ENCODE measurements around the gene KAT14. TPM values are rescaled to one million over a fixed set of nuclear protein-coding genes. Genes with fewer than 3 reads are reported as not detected.
"Not testable (repeated sequence)": the region's sequence is repeated elsewhere in the genome, so short reads cannot be mapped to it uniquely, and the experiment has no call there.

KAT14 gene
- total RNA-seq, 1 donor from 2014 or later = 1.7 TPM

GRCh38 chr20:18180815-18181214 is 43.2 kb downstream of the KAT14 start:
- no peak overlapping the region for H3K27ac ChIP-seq
- no peak for TF ChIP-seq CTCF (IDR thresholded peaks at IDR 0.05)
- H3K4me1 ChIP-seq = no peaks in the 10 kb centered on the region
- intact Hi-C loops (cut with DNase I) = no loop called here
- no peaks in the 10 kb centered on the region for H3K27me3 ChIP-seq
- no peak for DNase-seq (ENCODE audit: low spot score in 2 of 2)
- H3K36me3 ChIP-seq = peaks cover 25 to 59% of the 10 kb centered on the region in 2 donors
- no peak overlapping the region for H3K4me3 ChIP-seq
- H3K9me3 ChIP-seq = peaks cover 0 to 7% of the 10 kb centered on the region in 2 donors

GRCh38 chr20:18187020-18187419 is 49.4 kb downstream of the KAT14 start:
- no peak overlapping the region for H3K27ac ChIP-seq
- no peak overlapping the region for H3K4me3 ChIP-seq
- no peak for TF ChIP-seq CTCF (IDR thresholded peaks at IDR 0.05)
- no peak for DNase-seq (ENCODE audit: low spot score in 2 of 2)
- H3K4me1 ChIP-seq = no peaks in the 10 kb centered on the region
- H3K9me3 ChIP-seq = no peaks in the 10 kb centered on the region
- no peaks in the 10 kb centered on the region for H3K27me3 ChIP-seq
- intact Hi-C loops (cut with DNase I) = no loop called here
- H3K36me3 ChIP-seq = peaks cover 41 to 78% of the 10 kb centered on the region in 2 donors

DNA sequence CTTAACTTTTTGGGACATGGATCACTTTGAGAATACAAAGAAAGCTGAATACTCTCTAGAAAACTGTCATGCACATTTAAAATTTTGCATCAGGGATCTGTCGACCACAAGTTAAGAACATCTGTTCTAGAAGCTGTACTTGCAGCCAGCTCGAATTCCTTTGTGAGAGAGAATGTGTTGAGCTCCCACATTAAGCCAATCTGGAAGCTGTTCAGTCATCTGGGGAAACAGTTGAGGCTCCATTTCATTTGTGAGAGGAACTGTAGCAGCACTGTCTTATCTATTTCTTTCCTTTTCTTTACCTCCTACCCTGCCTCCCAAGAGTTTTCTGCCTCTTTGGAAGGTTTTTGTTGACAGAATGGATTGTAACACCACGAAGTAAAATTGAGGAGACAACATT is 50.8 kb downstream of the KAT14 start:
- TF ChIP-seq CTCF (IDR thresholded peaks at IDR 0.05) = no peak
- intact Hi-C loops (cut with DNase I) = no loop called here
- no peak for DNase-seq (ENCODE audit: low spot score in 2 of 2)
- Histone ChIP-seq H3K4me1 (no peaks in the 10 kb centered on the region), H3K27ac (no peak overlapping the region), H3K9me3 (no peaks in the 10 kb centered on the region), H3K27me3 (no peaks in the 10 kb centered on the region), H3K4me3 (no peak overlapping the region), H3K36me3 (peaks cover 32 to 64% of the 10 kb centered on the region in 2 donors)

DNA sequence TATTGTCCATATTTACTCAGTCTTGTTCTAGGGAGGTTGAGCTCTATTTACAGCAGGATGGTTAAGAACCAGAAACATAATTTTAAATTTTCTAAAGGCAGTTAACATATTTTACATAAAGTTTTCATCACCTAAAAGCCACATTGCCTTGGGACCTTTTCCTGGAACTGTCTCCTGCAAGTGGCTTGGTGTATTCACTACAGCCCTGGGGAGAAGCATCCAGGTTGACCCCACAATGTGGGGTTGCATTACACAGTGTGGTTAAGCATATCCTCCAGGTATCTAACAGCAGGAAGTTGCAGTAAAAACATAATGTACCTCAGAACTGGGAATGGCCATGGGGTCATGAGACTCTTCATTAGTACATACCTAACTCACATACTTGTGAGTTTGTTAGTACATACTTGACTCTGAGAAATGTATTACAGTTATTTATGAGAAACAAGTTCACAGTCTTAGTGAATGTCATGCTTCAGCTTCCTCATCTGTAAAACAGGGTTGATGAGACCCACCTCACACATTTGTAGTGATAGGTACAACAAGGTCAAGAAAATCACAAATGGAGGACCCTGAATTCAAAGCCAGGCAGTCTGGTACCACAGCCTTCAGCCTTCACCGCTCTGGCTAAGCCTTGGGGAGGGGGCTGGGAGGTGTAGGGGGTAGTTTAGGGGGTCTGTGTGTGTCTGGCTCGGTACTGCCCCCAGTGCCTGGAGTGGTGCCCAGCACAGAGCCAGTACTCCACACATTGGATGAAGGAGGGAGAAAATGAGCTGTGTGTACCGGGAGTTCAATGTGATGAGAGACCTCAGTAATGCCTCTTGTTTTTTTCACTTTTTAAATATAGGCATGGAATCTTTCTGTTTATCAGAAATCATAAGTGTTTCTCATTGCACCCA is 52.9 kb downstream of the KAT14 start:
- Histone ChIP-seq H3K27me3 (no peaks in the 10 kb centered on the region), H3K36me3 (peaks cover 23 to 42% of the 10 kb centered on the region in 2 donors), H3K9me3 (no peaks in the 10 kb centered on the region), H3K27ac (no peak overlapping the region), H3K4me3 (no peak overlapping the region), H3K4me1 (no peaks in the 10 kb centered on the region)
- no peak for TF ChIP-seq CTCF (IDR thresholded peaks at IDR 0.05)
- DNase-seq (ENCODE audit: low spot score in 2 of 2) = no peak
- intact Hi-C loops (cut with DNase I) = no loop called here

DNA sequence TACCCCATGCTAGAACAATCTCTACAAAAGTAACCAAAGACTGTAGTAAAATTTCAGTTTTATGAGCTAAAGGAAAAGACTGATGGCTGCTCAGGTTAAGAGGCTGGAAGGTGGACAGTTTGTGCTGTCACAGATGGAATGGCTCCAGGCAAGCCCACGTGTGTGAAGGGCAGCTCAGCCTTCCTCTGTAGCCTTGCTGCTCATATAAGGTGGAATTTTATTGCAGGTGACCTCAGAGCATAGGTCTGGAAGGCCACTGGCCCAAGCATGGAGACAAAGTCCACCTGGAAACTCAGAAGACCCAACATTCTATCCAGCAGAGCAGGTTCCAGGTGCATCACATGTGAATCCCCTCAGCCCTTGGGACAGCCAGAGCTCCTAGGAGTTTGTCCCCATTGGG is 53.6 kb downstream of the KAT14 start:
- Histone ChIP-seq H3K4me1 (no peaks in the 10 kb centered on the region), H3K27me3 (no peaks in the 10 kb centered on the region), H3K36me3 (peaks cover 16 to 35% of the 10 kb centered on the region in 2 donors), H3K9me3 (no peaks in the 10 kb centered on the region), H3K4me3 (no peak overlapping the region), H3K27ac (no peak overlapping the region)
- no peak for TF ChIP-seq CTCF (IDR thresholded peaks at IDR 0.05)
- intact Hi-C loops (cut with DNase I) = no loop called here
- DNase-seq (ENCODE audit: low spot score in 2 of 2) = no peak

- H3K4me1 ChIP-seq; DNase-seq (ENCODE audit: low spot score in 2 of 2); H3K4me3 ChIP-seq; H3K9me3 ChIP-seq; H3K27me3 ChIP-seq; H3K27ac ChIP-seq; intact Hi-C loops (cut with DNase I): not testable (repeated sequence)
- peaks cover 0 to 10% of the 10 kb centered on the region in 2 donors for H3K36me3 ChIP-seq
Measured at GRCh38 chr20:18194461-18194860, 56.8 kb downstream of the KAT14 start.

All from ascending aorta (tissue), 2 donors.